ENCODE data around the gene MED12L. TPM values are rescaled to one million over a fixed set of nuclear protein-coding genes. Genes with fewer than 3 reads are reported as not detected.

MED12L gene
- total RNA-seq, 4 donors from 2014 or later = 1.6 to 23.7 (median 4.0) TPM

DNA sequence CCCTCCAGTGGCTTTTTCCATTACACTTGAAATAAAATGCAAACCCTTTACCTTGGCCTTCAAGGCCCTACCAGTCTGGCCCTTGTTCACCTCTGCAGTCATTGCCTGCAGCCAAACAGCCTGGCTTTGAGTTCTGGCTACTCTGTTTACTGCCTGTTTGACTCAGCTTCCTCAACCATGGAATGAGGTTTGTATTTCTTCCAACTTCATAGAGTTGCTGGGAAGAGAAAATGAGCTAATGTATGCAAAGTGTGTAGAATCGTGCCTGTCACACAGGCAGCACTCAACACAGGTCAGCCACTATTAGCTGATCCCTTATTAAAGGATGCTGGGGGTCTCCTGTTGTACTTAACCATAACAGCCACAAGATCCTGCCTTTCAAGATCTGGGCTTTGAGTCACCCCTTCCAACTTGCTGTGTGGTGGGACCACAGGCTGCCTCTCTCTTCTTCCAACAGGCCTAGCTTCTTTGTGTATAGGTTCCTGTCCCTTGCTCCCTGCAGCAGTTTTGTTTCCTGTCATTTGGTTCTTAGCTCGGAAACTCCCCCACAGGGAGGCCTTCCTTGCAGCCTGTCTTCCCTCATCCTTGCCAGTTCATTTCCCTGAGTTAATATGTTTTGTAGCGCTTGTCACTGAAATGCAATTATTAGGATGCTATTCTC is 6.4 kb downstream of the MED12L start:
- 85 to 90% methylated on average over 3 of the region's 3 CpGs for WGBS, 2 donors
- no peaks in the 10 kb centered on the region for H3K36me3 ChIP-seq
- DNase-seq = no peak
- H3K4me3 ChIP-seq (replicated peaks in 1 of 3) = no peak overlapping the region
- no peaks in the 10 kb centered on the region for H3K27me3 ChIP-seq
- peaks cover 5 to 13% of the 10 kb centered on the region in 2 donors for H3K4me1 ChIP-seq
- no peak overlapping the region for H3K27ac ChIP-seq
- intact Hi-C loops (cut with DNase I) = no loop called here
- H3K9me3 ChIP-seq = no peaks in the 10 kb centered on the region
- TF ChIP-seq CTCF (IDR thresholded peaks at IDR 0.05) = no peak
- TF ChIP-seq POLR2A (IDR thresholded peaks at IDR 0.05) = no peak

DNA sequence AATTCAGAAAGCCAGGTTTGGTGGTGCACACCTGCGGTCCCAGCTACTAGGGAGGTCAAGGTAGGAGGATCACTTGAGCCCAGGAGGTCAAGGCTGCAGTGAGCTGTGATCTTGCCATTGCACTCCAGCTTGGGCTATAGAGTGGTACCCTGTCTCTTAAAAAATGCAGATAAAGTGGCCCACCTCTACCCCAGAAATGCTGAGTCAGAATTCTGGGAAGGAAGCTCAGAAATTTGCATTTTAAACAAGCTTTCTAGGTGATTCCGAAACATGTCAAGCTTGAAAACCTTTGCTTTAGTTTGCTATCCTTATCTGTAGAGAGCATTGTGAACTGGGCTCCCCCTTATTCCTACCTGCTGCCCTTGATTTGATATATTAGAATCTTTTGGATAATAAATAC is 7.7 kb downstream of the MED12L start:
- Histone ChIP-seq H3K9me3 (no peaks in the 10 kb centered on the region), H3K4me1 (peaks cover 5 to 14% of the 10 kb centered on the region in 2 donors), H3K36me3 (no peaks in the 10 kb centered on the region), H3K27ac (no peak overlapping the region), H3K4me3 (replicated peaks in 1 of 3) (no peak overlapping the region), H3K27me3 (no peaks in the 10 kb centered on the region)
- intact Hi-C loops (cut with DNase I) = no loop called here
- TF ChIP-seq POLR2A (IDR thresholded peaks at IDR 0.05) = no peak
- DNase-seq = no peak
- WGBS, 2 donors = 98% methylated on average over 2 of the region's 2 CpGs

DNA sequence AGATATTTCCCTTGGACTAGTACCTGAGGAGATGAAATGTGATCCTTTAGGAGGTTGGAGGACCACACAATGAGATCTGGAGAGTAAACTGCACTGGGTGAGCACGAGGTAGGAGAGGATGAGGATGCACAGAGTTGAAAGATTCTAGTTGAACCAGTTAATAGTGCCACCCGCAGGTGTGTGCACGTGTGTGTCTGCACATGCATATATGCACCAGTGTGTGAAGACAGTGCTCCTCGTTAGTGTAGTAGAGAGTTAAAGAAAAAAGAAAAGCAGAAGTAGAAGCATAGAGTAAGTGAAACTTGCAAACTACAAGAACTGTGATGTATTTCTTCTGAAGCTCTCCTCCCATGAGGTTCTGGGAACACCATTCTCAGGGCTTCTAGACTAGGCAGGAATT is 8.4 kb downstream of the MED12L start:
- Histone ChIP-seq H3K9me3 (no peaks in the 10 kb centered on the region), H3K4me1 (peaks cover 5 to 14% of the 10 kb centered on the region in 2 donors), H3K4me3 (replicated peaks in 1 of 3) (no peak overlapping the region), H3K27me3 (no peaks in the 10 kb centered on the region), H3K36me3 (no peaks in the 10 kb centered on the region), H3K27ac (no peak overlapping the region)
- no peak for DNase-seq
- no peak for TF ChIP-seq POLR2A (IDR thresholded peaks at IDR 0.05)
- TF ChIP-seq CTCF (IDR thresholded peaks at IDR 0.05) = no peak
- intact Hi-C loops (cut with DNase I) = no loop called here
- WGBS, 2 donors = 70 to 71% methylated on average over 4 of the region's 4 CpGs

- no peak overlapping the region for H3K27ac ChIP-seq
- H3K36me3 ChIP-seq = no peaks in the 10 kb centered on the region
- WGBS, 2 donors = 10 to 38% methylated on average over 2 of the region's 2 CpGs
- intact Hi-C loops (cut with DNase I) = no loop called here
- H3K4me3 ChIP-seq (replicated peaks in 1 of 3) = no peak overlapping the region
- peak; percentile 59 to 65 for DNase-seq
- H3K27me3 ChIP-seq = no peaks in the 10 kb centered on the region
- peaks cover 5 to 14% of the 10 kb centered on the region in 2 donors for H3K4me1 ChIP-seq
- TF ChIP-seq POLR2A (IDR thresholded peaks at IDR 0.05) (no peak), CTCF (IDR thresholded peaks at IDR 0.05) (no peak)
- H3K9me3 ChIP-seq = no peaks in the 10 kb centered on the region
Measured at GRCh38 chr3:151096716-151097115, 11.3 kb downstream of the MED12L start.

GRCh38 chr3:151100076-151100475 is 14.6 kb downstream of the MED12L start:
- Histone ChIP-seq H3K4me1 (peaks cover 5 to 14% of the 10 kb centered on the region in 2 donors), H3K9me3 (no peaks in the 10 kb centered on the region), H3K36me3 (no peaks in the 10 kb centered on the region), H3K4me3 (replicated peaks in 1 of 3) (no peak overlapping the region), H3K27ac (no peak overlapping the region), H3K27me3 (no peaks in the 10 kb centered on the region)
- DNase-seq = no peak
- TF ChIP-seq POLR2A (IDR thresholded peaks at IDR 0.05) = no peak
- no peak for TF ChIP-seq CTCF (IDR thresholded peaks at IDR 0.05)
- WGBS, 2 donors = 87 to 88% methylated on average over 1 of the region's 1 CpG
- intact Hi-C loops (cut with DNase I) = no loop called here

Measured in thyroid gland (tissue), 4 donors.